Dendritic cell treated with granulocyte-macrophage colony-stimulating factor and Interleukin-4, amounts not matched to agents 40 ng/mL and 50 ng/mL, for 4 days (primary cell): ENCODE results near the gene SIPA1.

Source experiments
- H3K27ac Mint-ChIP-seq: one replicate; pipeline ENCODE4 v1.8.0; 2022; ENCODE audit warnings: mild to moderate bottlenecking, mixed read lengths
- H3K27me3 Mint-ChIP-seq: one replicate; pipeline ENCODE4 v1.8.0; 2022; ENCODE audit warnings: mild to moderate bottlenecking, mixed read lengths
- H3K36me3 Mint-ChIP-seq: one replicate; pipeline ENCODE4 v1.8.0; 2022; ENCODE audit warnings: low read depth, mixed read lengths
- H3K4me1 Mint-ChIP-seq: one replicate; pipeline ENCODE4 v1.8.0; 2022; ENCODE audit warnings: low read depth, mixed read lengths
- H3K4me3 Mint-ChIP-seq: one replicate; pipeline ENCODE4 v1.8.0; 2022; ENCODE audit warnings: mild to moderate bottlenecking, moderate library complexity, mixed read lengths
- H3K9me3 Mint-ChIP-seq: one replicate; pipeline ENCODE4 v1.8.0; 2022; ENCODE audit warnings: mixed read lengths
- intact Hi-C: fragments of 100-400 bp; cut with micrococcal nuclease; formaldehyde crosslinking; loops from one replicate; pipeline ENCODE4 v1.15.0; 2022

SIPA1 gene

GRCh38 chr11:65696802-65697552, 59.1 kb downstream of the SIPA1 start:
- intact Hi-C loops: no loop called here
- H3K27ac Mint-ChIP-seq: no peak overlapping the region
- no peaks in the 10 kb centered on the region for H3K9me3 Mint-ChIP-seq
- H3K36me3 Mint-ChIP-seq: no peaks in the 10 kb centered on the region
- no peak overlapping the region for H3K4me3 Mint-ChIP-seq
- no peaks in the 10 kb centered on the region for H3K27me3 Mint-ChIP-seq
- H3K4me1 Mint-ChIP-seq: no peaks in the 10 kb centered on the region

DNA sequence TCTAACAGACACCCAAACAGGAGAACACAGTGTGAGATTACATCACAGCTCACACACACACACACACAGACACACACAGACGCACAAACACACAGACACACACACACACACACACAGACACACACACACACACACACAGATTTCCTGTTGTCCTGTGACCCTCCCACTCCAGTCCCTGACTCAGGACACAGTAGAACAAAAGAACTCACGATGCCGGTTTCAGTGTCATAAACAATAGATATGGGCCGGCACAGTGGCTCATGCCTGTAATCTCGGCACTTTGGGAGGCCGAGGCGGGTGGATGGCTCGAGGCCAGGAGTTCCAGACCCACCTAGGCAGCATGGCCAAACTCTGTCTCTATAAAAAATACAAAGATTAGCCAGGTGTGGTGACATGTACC, 60.3 kb downstream of the SIPA1 start:
- intact Hi-C loops: no loop called here
- Mint-ChIP-seq H3K9me3 (no peaks in the 10 kb centered on the region), H3K4me3 (no peak overlapping the region), H3K36me3 (no peaks in the 10 kb centered on the region), H3K27me3 (no peaks in the 10 kb centered on the region), H3K27ac (no peak overlapping the region), H3K4me1 (no peaks in the 10 kb centered on the region)

GRCh38 chr11:65699306-65699705, 61.4 kb downstream of the SIPA1 start:
- H3K4me3 Mint-ChIP-seq: no peak overlapping the region
- no peak overlapping the region for H3K27ac Mint-ChIP-seq
- H3K27me3 Mint-ChIP-seq: no peaks in the 10 kb centered on the region
- no peaks in the 10 kb centered on the region for H3K36me3 Mint-ChIP-seq
- H3K9me3 Mint-ChIP-seq: no peaks in the 10 kb centered on the region
- intact Hi-C loops: no loop called here
- no peaks in the 10 kb centered on the region for H3K4me1 Mint-ChIP-seq

DNA sequence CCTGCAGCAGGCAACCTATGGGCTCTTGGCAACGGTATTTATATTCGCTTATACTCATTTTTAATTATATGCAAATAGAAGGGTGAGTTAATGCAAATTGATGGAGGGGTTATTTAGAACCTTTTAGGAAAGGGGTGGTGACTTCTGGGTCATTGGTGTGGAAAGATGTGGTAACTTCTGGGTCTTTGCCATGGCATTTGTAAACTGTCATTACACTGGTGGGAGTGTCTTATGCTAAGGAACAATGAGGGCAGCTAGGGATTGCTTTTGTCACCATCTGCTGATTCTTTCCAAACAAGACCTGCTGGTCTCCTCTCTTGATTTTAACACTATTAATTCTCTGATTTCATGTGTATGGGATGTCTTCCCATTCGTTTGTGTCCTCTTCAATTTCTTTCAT, 62.5 kb downstream of the SIPA1 start:
- H3K4me1 Mint-ChIP-seq: no peaks in the 10 kb centered on the region
- H3K36me3 Mint-ChIP-seq: no peaks in the 10 kb centered on the region
- no peaks in the 10 kb centered on the region for H3K27me3 Mint-ChIP-seq
- no peak overlapping the region for H3K27ac Mint-ChIP-seq
- H3K9me3 Mint-ChIP-seq: no peaks in the 10 kb centered on the region
- intact Hi-C loops: no loop called here
- H3K4me3 Mint-ChIP-seq: no peak overlapping the region
